Measurements from ENCODE around the gene ZCCHC2. TPM values are rescaled to one million over a fixed set of nuclear protein-coding genes. Genes with fewer than 3 reads are reported as not detected.

ZCCHC2 gene
- total and polyA plus RNA-seq, 4 donors = 6.9 to 34.7 (median 20.2) TPM

GRCh38 chr18:62585274-62586150 is 62.7 kb downstream of the ZCCHC2 start:
- WGBS, 2 donors = 77 to 80% methylated on average over 16 of the region's 16 CpGs
- no peaks in the 10 kb centered on the region for H3K4me1 ChIP-seq (ENCODE audit: control insufficient read depth in 1 of 2, insufficient read depth in 2 of 2, low read length in 2 of 2)
- intact Hi-C loops (cut with DNase I) = loop anchor here (1.0 to 10.0 kb wide), 7 partner anchors 57 to 401 kb away; partner anchors contain the start of genes PHLPP1 (in 2 of the 2), PIGN (in 1 of the 2) and RELCH (in 1 of the 2)
- H3K27ac ChIP-seq (ENCODE audit: low read depth in 1 of 2, low read length in 2 of 2) = no peak overlapping the region
- H3K27me3 ChIP-seq (ENCODE audit: control insufficient read depth in 1 of 2, insufficient read depth in 2 of 2, low read length in 1 of 2) = no peaks in the 10 kb centered on the region
- H3K36me3 ChIP-seq (ENCODE audit: control insufficient read depth in 1 of 2, insufficient read depth in 2 of 2, low read length in 1 of 2) = no peaks in the 10 kb centered on the region
- no peak overlapping the region for H3K4me3 ChIP-seq (ENCODE audit: low read length in 2 of 2)
- H3K9me3 ChIP-seq (ENCODE audit: control insufficient read depth, low read length) = no peaks in the 10 kb centered on the region
- DNase-seq (no peak), ATAC-seq (ENCODE audit: low FRiP score) (no peak)

GRCh38 chr18:62586151-62586774 is 63.4 kb downstream of the ZCCHC2 start:
- no peak overlapping the region for H3K27ac ChIP-seq (ENCODE audit: low read depth in 1 of 2, low read length in 2 of 2)
- 21 to 32% methylated on average over 14 of the region's 14 CpGs for WGBS, 2 donors
- DNase-seq = peak; percentile 80 to 90
- no peaks in the 10 kb centered on the region for H3K4me1 ChIP-seq (ENCODE audit: control insufficient read depth in 1 of 2, insufficient read depth in 2 of 2, low read length in 2 of 2)
- H3K9me3 ChIP-seq (ENCODE audit: control insufficient read depth, low read length) = no peaks in the 10 kb centered on the region
- intact Hi-C loops (cut with DNase I) = loop anchor here (2.0 to 10.0 kb wide), 5 partner anchors 129 to 401 kb away; partner anchors contain the start of genes PHLPP1 (in 2 of the 2), PIGN (in 1 of the 2) and RELCH (in 1 of the 2)
- H3K27me3 ChIP-seq (ENCODE audit: control insufficient read depth in 1 of 2, insufficient read depth in 2 of 2, low read length in 1 of 2) = no peaks in the 10 kb centered on the region
- H3K4me3 ChIP-seq (ENCODE audit: low read length in 2 of 2) = no peak overlapping the region
- ATAC-seq (ENCODE audit: low FRiP score) = no peak
- H3K36me3 ChIP-seq (ENCODE audit: control insufficient read depth in 1 of 2, insufficient read depth in 2 of 2, low read length in 1 of 2) = no peaks in the 10 kb centered on the region

GRCh38 chr18:62586781-62587487 is 64.1 kb downstream of the ZCCHC2 start:
- Histone ChIP-seq H3K27ac (ENCODE audit: low read depth in 1 of 2, low read length in 2 of 2) (no peak overlapping the region), H3K9me3 (ENCODE audit: control insufficient read depth, low read length) (no peaks in the 10 kb centered on the region), H3K4me1 (ENCODE audit: control insufficient read depth in 1 of 2, insufficient read depth in 2 of 2, low read length in 2 of 2) (no peaks in the 10 kb centered on the region), H3K4me3 (ENCODE audit: low read length in 2 of 2) (no peak overlapping the region), H3K36me3 (ENCODE audit: control insufficient read depth in 1 of 2, insufficient read depth in 2 of 2, low read length in 1 of 2) (no peaks in the 10 kb centered on the region), H3K27me3 (ENCODE audit: control insufficient read depth in 1 of 2, insufficient read depth in 2 of 2, low read length in 1 of 2) (no peaks in the 10 kb centered on the region)
- DNase-seq (no peak), ATAC-seq (ENCODE audit: low FRiP score) (no peak)
- 90 to 91% methylated on average over 19 of the region's 19 CpGs for WGBS, 2 donors
- intact Hi-C loops (cut with DNase I) = loop anchor here (2.0 to 10.0 kb wide), 5 partner anchors 128 to 402 kb away; partner anchors contain the start of genes PHLPP1 (in 2 of the 2), PIGN (in 1 of the 2) and RELCH (in 1 of the 2)

GRCh38 chr18:62587689-62588088 is 64.9 kb downstream of the ZCCHC2 start:
- WGBS, 2 donors = 75 to 86% methylated on average over 9 of the region's 9 CpGs
- Histone ChIP-seq H3K4me1 (ENCODE audit: control insufficient read depth in 1 of 2, insufficient read depth in 2 of 2, low read length in 2 of 2) (no peaks in the 10 kb centered on the region), H3K9me3 (ENCODE audit: control insufficient read depth, low read length) (no peaks in the 10 kb centered on the region), H3K27me3 (ENCODE audit: control insufficient read depth in 1 of 2, insufficient read depth in 2 of 2, low read length in 1 of 2) (no peaks in the 10 kb centered on the region), H3K4me3 (ENCODE audit: low read length in 2 of 2) (no peak overlapping the region), H3K27ac (ENCODE audit: low read depth in 1 of 2, low read length in 2 of 2) (no peak overlapping the region), H3K36me3 (ENCODE audit: control insufficient read depth in 1 of 2, insufficient read depth in 2 of 2, low read length in 1 of 2) (no peaks in the 10 kb centered on the region)
- intact Hi-C loops (cut with DNase I) = loop anchor here (2.0 to 10.0 kb wide), 5 partner anchors 127 to 403 kb away; partner anchors contain the start of genes PHLPP1 (in 2 of the 2), PIGN (in 1 of the 2) and RELCH (in 1 of the 2)
- no peak for DNase-seq
- no peak for ATAC-seq (ENCODE audit: low FRiP score)

- Histone ChIP-seq H3K36me3 (ENCODE audit: control insufficient read depth in 1 of 2, insufficient read depth in 2 of 2, low read length in 1 of 2) (no peaks in the 10 kb centered on the region), H3K9me3 (ENCODE audit: control insufficient read depth, low read length) (no peaks in the 10 kb centered on the region), H3K4me3 (ENCODE audit: low read length in 2 of 2) (no peak overlapping the region), H3K27ac (ENCODE audit: low read depth in 1 of 2, low read length in 2 of 2) (no peak overlapping the region), H3K4me1 (ENCODE audit: control insufficient read depth in 1 of 2, insufficient read depth in 2 of 2, low read length in 2 of 2) (no peaks in the 10 kb centered on the region), H3K27me3 (ENCODE audit: control insufficient read depth in 1 of 2, insufficient read depth in 2 of 2, low read length in 1 of 2) (no peaks in the 10 kb centered on the region)
- intact Hi-C loops (cut with DNase I) = loop anchor here (5.0 to 10.0 kb wide), 4 partner anchors 127 to 403 kb away; partner anchors contain the start of genes PHLPP1 (in 2 of the 2), PIGN (in 1 of the 2) and RELCH (in 1 of the 2)
- 85 to 86% methylated on average over 3 of the region's 3 CpGs for WGBS, 2 donors
- ATAC-seq (ENCODE audit: low FRiP score) (no peak), DNase-seq (no peak)
These were observed 65.4 kb downstream of the ZCCHC2 start for GRCh38 chr18:62588217-62588616.

- Histone ChIP-seq H3K27me3 (ENCODE audit: control insufficient read depth in 1 of 2, insufficient read depth in 2 of 2, low read length in 1 of 2) (no peaks in the 10 kb centered on the region), H3K4me1 (ENCODE audit: control insufficient read depth in 1 of 2, insufficient read depth in 2 of 2, low read length in 2 of 2) (no peaks in the 10 kb centered on the region), H3K36me3 (ENCODE audit: control insufficient read depth in 1 of 2, insufficient read depth in 2 of 2, low read length in 1 of 2) (no peaks in the 10 kb centered on the region), H3K27ac (ENCODE audit: low read depth in 1 of 2, low read length in 2 of 2) (no peak overlapping the region), H3K4me3 (ENCODE audit: low read length in 2 of 2) (no peak overlapping the region), H3K9me3 (ENCODE audit: control insufficient read depth, low read length) (no peaks in the 10 kb centered on the region)
- intact Hi-C loops (cut with DNase I) = no loop called here
- WGBS, 2 donors = 55 to 62% methylated on average over 15 of the region's 15 CpGs
- ATAC-seq (ENCODE audit: low FRiP score) (no peak), DNase-seq (no peak)
These were observed 68.2 kb downstream of the ZCCHC2 start for GRCh38 chr18:62590799-62591590.

GRCh38 chr18:62596145-62597005 is 73.5 kb downstream of the ZCCHC2 start:
- H3K9me3 ChIP-seq (ENCODE audit: control insufficient read depth, low read length) = no peaks in the 10 kb centered on the region
- H3K36me3 ChIP-seq (ENCODE audit: control insufficient read depth in 1 of 2, insufficient read depth in 2 of 2, low read length in 1 of 2) = no peaks in the 10 kb centered on the region
- no peaks in the 10 kb centered on the region for H3K27me3 ChIP-seq (ENCODE audit: control insufficient read depth in 1 of 2, insufficient read depth in 2 of 2, low read length in 1 of 2)
- H3K27ac ChIP-seq (ENCODE audit: low read depth in 1 of 2, low read length in 2 of 2) = no peak overlapping the region
- H3K4me3 ChIP-seq (ENCODE audit: low read length in 2 of 2) = peak overlapping the region in 1 of 2 donors; percentile 31
- intact Hi-C loops (cut with DNase I) = no loop called here
- WGBS, 2 donors = 1% methylated on average over 85 to 90 of the region's 90 CpGs
- DNase-seq (no peak), ATAC-seq (ENCODE audit: low FRiP score) (peak; percentile 33)
- no peaks in the 10 kb centered on the region for H3K4me1 ChIP-seq (ENCODE audit: control insufficient read depth in 1 of 2, insufficient read depth in 2 of 2, low read length in 2 of 2)
